Stimulated activated CD8-positive, alpha-beta memory T cell treated with anti-CD3 and anti-CD28 coated beads, Interleukin-12 subunit alpha, Interleukin-12 subunit beta, amount 100 ng/mL, for 4 hours (primary cell): ENCODE data around the gene AOX1.
"Not testable (repeated sequence)": the region's sequence is repeated elsewhere in the genome, so short reads cannot be mapped to it uniquely, and the experiment has no call there.

Source experiments
- DNase-seq: peaks from one replicate; pipeline ENCODE4 v3.0.0-alpha.2; 2020; ENCODE audit warnings: low read depth

Gene AOX1

GRCh38 chr2:200585730-200586643 is at the start of gene AOX1:
Gene AOX1, plus strand, starts transcription at chr2:200586014. Its CDS starts 95 bp downstream, at chr2:200586109.
- DNase-seq, result peak; percentile 1

- DNase-seq, result no peak
Observed at GRCh38 chr2:200538139-200538538, 47.7 kb upstream of the AOX1 start.

- DNase-seq, result no peak
Observed at GRCh38 chr2:200540793-200541192, 45.0 kb upstream of the AOX1 start.

- DNase-seq, result not testable (repeated sequence)
Observed at GRCh38 chr2:200566596-200566995, 19.2 kb upstream of the AOX1 start.

GRCh38 chr2:200567932-200568331 is 17.9 kb upstream of the AOX1 start:
- DNase-seq, result no peak

GRCh38 chr2:200575957-200576356 is 9.9 kb upstream of the AOX1 start:
- DNase-seq, result no peak

GRCh38 chr2:200577027-200577426 is 8.8 kb upstream of the AOX1 start:
- DNase-seq, result no peak

GRCh38 chr2:200578778-200579177 is 7.0 kb upstream of the AOX1 start:
- no peak for DNase-seq

GRCh38 chr2:200584639-200585038 is 1.2 kb upstream of the AOX1 start:
- DNase-seq, result no peak

GRCh38 chr2:200585340-200585729 is 479 bp upstream of the AOX1 start:
- DNase-seq, result no peak

GRCh38 chr2:200586644-200586975 is 796 bp downstream of the AOX1 start:
- DNase-seq, result no peak

GRCh38 chr2:200587007-200587616 is 1.3 kb downstream of the AOX1 start:
- DNase-seq, result no peak

GRCh38 chr2:200588076-200588678 is 2.4 kb downstream of the AOX1 start:
- DNase-seq, result no peak

GRCh38 chr2:200590090-200590489 is 4.3 kb downstream of the AOX1 start:
- DNase-seq, result no peak

GRCh38 chr2:200591308-200591707 is 5.5 kb downstream of the AOX1 start:
- DNase-seq, result no peak

- no peak for DNase-seq
Observed at GRCh38 chr2:200592406-200593075, 6.7 kb downstream of the AOX1 start.

- DNase-seq, result no peak
Observed at GRCh38 chr2:200593905-200594304, 8.1 kb downstream of the AOX1 start.

- no peak for DNase-seq
Observed at GRCh38 chr2:200595913-200596312, 10.1 kb downstream of the AOX1 start.

GRCh38 chr2:200596774-200597570 is 11.2 kb downstream of the AOX1 start:
- no peak for DNase-seq

- no peak for DNase-seq
Observed at GRCh38 chr2:200599206-200599605, 13.4 kb downstream of the AOX1 start.

GRCh38 chr2:200600549-200601225 is 14.9 kb downstream of the AOX1 start:
- DNase-seq, result no peak
